Endodermal cell (in vitro differentiated cells): ENCODE measurements around the gene NIPBL. TPM values are rescaled to one million over a fixed set of nuclear protein-coding genes. Genes with fewer than 3 reads are reported as not detected.

Experiments used
- DNase-seq: peaks from one replicate; pipeline ENCODE4 v3.0.0-alpha.2; 2017
- H3K27ac ChIP-seq: 2 replicates; pipeline ENCODE4 v1.5.1; 2013; ENCODE audit warnings: mild to moderate bottlenecking, low read depth, low read length, moderate library complexity
- H3K27me3 ChIP-seq: 2 replicates; pipeline ENCODE4 v1.6.1; 2013; ENCODE audit warnings: mild to moderate bottlenecking, low read length, moderate library complexity; ENCODE audit not compliant: insufficient read depth, control insufficient read depth, poor library complexity, severe bottlenecking
- H3K36me3 ChIP-seq: 2 replicates; pipeline ENCODE4 v1.7.0; 2013; ENCODE audit warnings: mild to moderate bottlenecking, low read length, moderate library complexity; ENCODE audit not compliant: control insufficient read depth, insufficient read depth
- H3K4me1 ChIP-seq: one replicate; pipeline ENCODE4 v1.7.0; 2013; ENCODE audit warnings: low read length; ENCODE audit not compliant: control insufficient read depth, insufficient read depth
- H3K4me3 ChIP-seq: 2 replicates; pipeline ENCODE4 v1.5.1; 2013; ENCODE audit warnings: mild to moderate bottlenecking, low read length, moderate library complexity
- H3K9ac ChIP-seq: 2 replicates; pipeline ENCODE4 v1.6.1; 2013; ENCODE audit warnings: mild to moderate bottlenecking, low read length, moderate library complexity; ENCODE audit not compliant: poor library complexity, severe bottlenecking; ENCODE audit errors: extremely low read depth
- H3K9me3 ChIP-seq: 2 replicates; pipeline ENCODE4 v1.6.1; 2013; ENCODE audit warnings: mild to moderate bottlenecking, low read length, moderate library complexity; ENCODE audit not compliant: control insufficient read depth
- H3K27ac Mint-ChIP-seq: 2 replicates; pipeline ENCODE4 v1.8.0; 2020; ENCODE audit warnings: mixed read lengths
- H3K27me3 Mint-ChIP-seq: 2 replicates; pipeline ENCODE4 v1.8.0; 2021; ENCODE audit warnings: mild to moderate bottlenecking, mixed read lengths; ENCODE audit not compliant: insufficient read depth
- H3K36me3 Mint-ChIP-seq: 2 replicates; pipeline ENCODE4 v1.8.0; 2020; ENCODE audit warnings: low read depth, mixed read lengths
- H3K4me1 Mint-ChIP-seq: 2 replicates; pipeline ENCODE4 v1.8.0; 2020; ENCODE audit warnings: mixed read lengths
- H3K4me3 Mint-ChIP-seq: 2 replicates; pipeline ENCODE4 v1.8.0; 2020; ENCODE audit warnings: mild to moderate bottlenecking, moderate library complexity, mixed read lengths
- H3K9me3 Mint-ChIP-seq: 2 replicates; pipeline ENCODE4 v1.8.0; 2020; ENCODE audit warnings: mild to moderate bottlenecking, mixed read lengths
- WGBS, 2 experiments: methylation state at CpG; one replicate each; pipeline versions ENCODE4 v1.1.5 to v1.1.7; 2013; ENCODE audit warnings: missing lambda C conversion rate in 2 of 2, mixed read lengths in 1 of 2; ENCODE audit not compliant: insufficient coverage in 1 of 2, insufficient read length in 1 of 2; 5-methylcytosine and 5-hydroxymethylcytosine counted together
- total RNA-seq, 2 donors: library from RNA; stranded (reverse); fragmentation: NEBNext Ultra II Directional in 1 of 2; extraction: Animal tissue kit (Norgen Biotek cat#: 25700) in 1 of 2; gene quantifications; 2 replicates in 1 of 2; 3 replicates in 1 of 2; pipeline ENCODE4 v1.2.1, GENCODE V29; 2021
- TF ChIP-seq, protein P1 (sequence below): fragments of 200-600 bp; sonication (generic); conservative IDR thresholded peaks from 2 replicates; pipeline ENCODE4 v1.5.0; 2021; ENCODE audit warnings: antibody characterized with exemption, mild to moderate bottlenecking

Gene NIPBL
- total RNA-seq, 2 donors from 2014 or later, result 63.3 to 65.8 TPM

DNA sequence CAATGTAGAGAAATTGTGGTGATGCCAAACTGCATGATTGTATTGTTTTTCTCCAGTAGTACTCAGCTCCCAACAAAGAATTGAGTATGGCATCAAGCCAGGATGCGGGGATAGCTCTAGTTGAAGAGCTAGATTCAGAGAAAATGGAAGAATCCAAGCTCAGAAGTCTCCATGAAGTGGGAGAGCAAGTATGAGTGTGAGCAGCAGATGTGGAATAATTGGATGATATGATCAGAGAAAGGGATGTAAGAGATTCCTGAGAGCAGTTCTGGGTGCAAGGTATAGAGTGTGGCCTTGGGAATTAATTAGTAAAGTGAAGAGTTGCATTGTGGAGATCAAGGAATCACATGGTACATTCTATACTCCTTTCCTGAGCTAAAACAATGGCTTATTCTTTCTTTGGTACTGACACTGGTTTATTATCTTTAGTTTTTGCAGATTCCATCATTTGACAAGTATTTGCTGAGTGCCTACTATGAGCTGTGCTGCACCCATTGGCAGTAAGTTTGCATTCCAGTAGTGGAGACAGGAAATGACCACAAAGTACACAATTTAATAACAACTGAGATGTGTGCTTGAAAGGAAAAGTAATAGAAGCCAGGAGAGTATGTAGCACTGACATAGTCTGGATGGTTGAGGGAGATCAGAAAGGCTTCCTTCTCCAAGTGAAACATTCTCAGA, 195.5 kb downstream of the NIPBL start:
- H3K27me3 Mint-ChIP-seq, result peaks cover 35% of the 10 kb centered on the region
- H3K4me3 Mint-ChIP-seq, result no peak overlapping the region
- H3K27ac Mint-ChIP-seq, result no peak overlapping the region
- no peak overlapping the region for H3K27ac ChIP-seq
- peaks cover 3% of the 10 kb centered on the region for H3K9me3 ChIP-seq
- H3K4me1 Mint-ChIP-seq, result no peaks in the 10 kb centered on the region
- H3K4me3 ChIP-seq, result no peak overlapping the region
- no peak for DNase-seq
- H3K9ac ChIP-seq, result no peak overlapping the region
- peaks cover 8% of the 10 kb centered on the region for H3K36me3 ChIP-seq
- H3K36me3 Mint-ChIP-seq, result peaks cover 2% of the 10 kb centered on the region
- WGBS, 2 experiments, result 94 to 100% methylated on average over 1 of the region's 1 CpG
- no peaks in the 10 kb centered on the region for H3K9me3 Mint-ChIP-seq
- TF ChIP-seq, protein P1, sequence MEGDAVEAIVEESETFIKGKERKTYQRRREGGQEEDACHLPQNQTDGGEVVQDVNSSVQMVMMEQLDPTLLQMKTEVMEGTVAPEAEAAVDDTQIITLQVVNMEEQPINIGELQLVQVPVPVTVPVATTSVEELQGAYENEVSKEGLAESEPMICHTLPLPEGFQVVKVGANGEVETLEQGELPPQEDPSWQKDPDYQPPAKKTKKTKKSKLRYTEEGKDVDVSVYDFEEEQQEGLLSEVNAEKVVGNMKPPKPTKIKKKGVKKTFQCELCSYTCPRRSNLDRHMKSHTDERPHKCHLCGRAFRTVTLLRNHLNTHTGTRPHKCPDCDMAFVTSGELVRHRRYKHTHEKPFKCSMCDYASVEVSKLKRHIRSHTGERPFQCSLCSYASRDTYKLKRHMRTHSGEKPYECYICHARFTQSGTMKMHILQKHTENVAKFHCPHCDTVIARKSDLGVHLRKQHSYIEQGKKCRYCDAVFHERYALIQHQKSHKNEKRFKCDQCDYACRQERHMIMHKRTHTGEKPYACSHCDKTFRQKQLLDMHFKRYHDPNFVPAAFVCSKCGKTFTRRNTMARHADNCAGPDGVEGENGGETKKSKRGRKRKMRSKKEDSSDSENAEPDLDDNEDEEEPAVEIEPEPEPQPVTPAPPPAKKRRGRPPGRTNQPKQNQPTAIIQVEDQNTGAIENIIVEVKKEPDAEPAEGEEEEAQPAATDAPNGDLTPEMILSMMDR, result no peak
- H3K27me3 ChIP-seq, result no peaks in the 10 kb centered on the region
- H3K4me1 ChIP-seq, result no peaks in the 10 kb centered on the region

DNA sequence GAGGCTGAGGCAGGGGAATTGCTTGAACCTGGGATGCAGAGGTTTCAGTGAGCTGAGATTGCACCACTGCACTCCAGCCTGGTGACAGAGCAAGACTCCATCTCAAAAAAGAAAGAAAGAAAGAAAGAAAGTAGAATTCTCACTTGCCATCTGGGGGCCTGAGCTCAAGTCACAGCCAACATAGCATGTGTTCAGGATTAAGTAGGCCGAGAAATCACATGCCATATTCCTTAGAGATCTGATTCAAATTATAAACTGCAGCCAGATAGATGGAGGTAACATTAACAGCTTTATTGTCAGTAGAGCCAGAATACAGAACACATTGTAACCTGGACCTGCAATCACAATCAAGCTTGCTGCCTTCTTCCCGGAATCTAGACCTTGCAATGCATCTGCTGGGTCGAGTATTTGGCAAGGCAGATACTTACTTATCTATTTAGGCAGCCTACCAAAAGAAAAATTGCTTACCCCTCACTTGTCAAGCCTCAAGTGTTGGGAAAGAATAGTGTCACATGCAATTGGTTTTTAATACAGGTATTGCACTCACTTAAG, 198.9 kb downstream of the NIPBL start:
- Mint-ChIP-seq H3K9me3 (peaks cover 6% of the 10 kb centered on the region), H3K4me3 (no peak overlapping the region), H3K27me3 (peaks cover 56% of the 10 kb centered on the region), H3K27ac (no peak overlapping the region), H3K36me3 (peaks cover 24% of the 10 kb centered on the region), H3K4me1 (peaks cover 5% of the 10 kb centered on the region)
- no peak for DNase-seq
- Histone ChIP-seq H3K9ac (no peak overlapping the region), H3K36me3 (peaks cover 17% of the 10 kb centered on the region), H3K4me1 (no peaks in the 10 kb centered on the region), H3K27me3 (peaks cover 17% of the 10 kb centered on the region), H3K27ac (no peak overlapping the region), H3K9me3 (peaks cover 12% of the 10 kb centered on the region), H3K4me3 (no peak overlapping the region)
- TF ChIP-seq, protein P1, result no peak
- 91 to 94% methylated on average over 2 to 3 of the region's 3 CpGs for WGBS, 2 experiments

DNA sequence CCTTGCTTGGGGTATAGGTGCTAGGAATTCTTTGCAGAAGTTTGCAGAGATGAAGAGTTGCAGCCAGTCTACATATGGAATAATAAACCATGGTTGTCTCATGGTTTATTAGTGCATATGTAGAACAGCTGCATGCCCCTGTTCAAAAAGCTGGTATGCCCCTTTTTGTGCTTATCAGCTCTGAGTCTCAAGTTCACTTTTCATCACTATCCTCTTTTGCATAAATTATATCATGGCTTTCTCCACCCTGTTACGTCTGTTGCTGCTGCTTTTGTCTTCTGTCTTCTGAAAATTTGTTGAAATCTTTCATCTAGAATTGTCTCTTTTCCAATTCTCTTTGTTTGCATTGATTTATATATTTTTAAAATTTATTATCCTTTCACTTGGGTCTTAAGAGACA, 200.6 kb downstream of the NIPBL start:
- Histone ChIP-seq H3K4me3 (no peak overlapping the region), H3K9ac (no peak overlapping the region), H3K36me3 (peaks cover 28% of the 10 kb centered on the region), H3K4me1 (no peaks in the 10 kb centered on the region), H3K27me3 (peaks cover 32% of the 10 kb centered on the region), H3K27ac (no peak overlapping the region), H3K9me3 (peaks cover 21% of the 10 kb centered on the region)
- TF ChIP-seq, protein P1, result no peak
- H3K36me3 Mint-ChIP-seq, result peaks cover 33% of the 10 kb centered on the region
- H3K4me3 Mint-ChIP-seq, result no peak overlapping the region
- no peak for DNase-seq
- no peak overlapping the region for H3K27ac Mint-ChIP-seq
- peaks cover 5% of the 10 kb centered on the region for H3K4me1 Mint-ChIP-seq
- WGBS, 2 experiments, result 100% methylated on average over 1 of the region's 1 CpG; no CpG with 5 or more reads in 1 of the 2 experiments
- H3K27me3 Mint-ChIP-seq, result peaks cover 72% of the 10 kb centered on the region
- H3K9me3 Mint-ChIP-seq, result peaks cover 6% of the 10 kb centered on the region
